Measurements from ENCODE around the gene FRMD5. TPM values are rescaled to one million over a fixed set of nuclear protein-coding genes. Genes with fewer than 3 reads are reported as not detected.

The FRMD5 gene
- total RNA-seq, 1 experiment from 2014 or later, result 6.5 TPM

DNA sequence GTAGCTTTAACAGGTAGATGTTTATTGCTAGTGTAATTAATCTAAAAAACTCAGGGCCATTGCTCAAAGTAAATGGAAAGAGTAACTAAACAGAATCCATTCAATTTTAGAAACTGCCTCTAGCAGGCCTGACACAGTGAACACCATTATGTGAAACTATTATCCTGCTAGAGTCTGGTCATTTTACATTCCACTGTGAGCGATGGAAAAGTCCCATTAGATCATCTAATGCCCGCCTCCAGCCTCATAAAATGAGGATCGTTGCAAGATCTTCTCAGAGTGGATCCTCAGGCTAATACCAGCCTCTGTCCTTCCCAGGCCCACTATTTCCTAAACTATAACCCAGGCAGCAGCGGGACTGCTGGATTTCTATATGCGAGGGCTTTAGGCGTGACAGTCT is 260.6 kb downstream of the FRMD5 start:
- no peaks in the 10 kb centered on the region for H3K9me2 ChIP-seq (ENCODE audit: insufficient read depth)
- H3K36me3 ChIP-seq (ENCODE audit: low read depth), result no peaks in the 10 kb centered on the region
- TF ChIP-seq, protein P1, sequence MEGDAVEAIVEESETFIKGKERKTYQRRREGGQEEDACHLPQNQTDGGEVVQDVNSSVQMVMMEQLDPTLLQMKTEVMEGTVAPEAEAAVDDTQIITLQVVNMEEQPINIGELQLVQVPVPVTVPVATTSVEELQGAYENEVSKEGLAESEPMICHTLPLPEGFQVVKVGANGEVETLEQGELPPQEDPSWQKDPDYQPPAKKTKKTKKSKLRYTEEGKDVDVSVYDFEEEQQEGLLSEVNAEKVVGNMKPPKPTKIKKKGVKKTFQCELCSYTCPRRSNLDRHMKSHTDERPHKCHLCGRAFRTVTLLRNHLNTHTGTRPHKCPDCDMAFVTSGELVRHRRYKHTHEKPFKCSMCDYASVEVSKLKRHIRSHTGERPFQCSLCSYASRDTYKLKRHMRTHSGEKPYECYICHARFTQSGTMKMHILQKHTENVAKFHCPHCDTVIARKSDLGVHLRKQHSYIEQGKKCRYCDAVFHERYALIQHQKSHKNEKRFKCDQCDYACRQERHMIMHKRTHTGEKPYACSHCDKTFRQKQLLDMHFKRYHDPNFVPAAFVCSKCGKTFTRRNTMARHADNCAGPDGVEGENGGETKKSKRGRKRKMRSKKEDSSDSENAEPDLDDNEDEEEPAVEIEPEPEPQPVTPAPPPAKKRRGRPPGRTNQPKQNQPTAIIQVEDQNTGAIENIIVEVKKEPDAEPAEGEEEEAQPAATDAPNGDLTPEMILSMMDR (conservative IDR thresholded peaks at IDR 0.05), result no peak
- no peak for TF ChIP-seq EZH2 (IDR thresholded peaks at IDR 0.05; ENCODE audit: low read depth)
- BruUV-seq (replicated peaks), result no TSS peak
- CTCF ChIA-PET, result no interaction called here
- intact Hi-C loops (cut with micrococcal nuclease; ENCODE audit: unreplicated experiment), result no loop called here
- H2AFZ ChIP-seq, result no peak overlapping the region
- H3K27me3 ChIP-seq (ENCODE audit: insufficient read depth, low read depth), result no peaks in the 10 kb centered on the region
- H3F3A ChIP-seq (ENCODE audit: insufficient read depth, low read depth), result no peaks in the 10 kb centered on the region
- H3K4me3 ChIP-seq, result no peak overlapping the region
- H3K27ac ChIP-seq, result no peak overlapping the region
- H3K4me1 ChIP-seq (replicated peaks; ENCODE audit: insufficient read depth), result peaks cover 7% of the 10 kb centered on the region; the same call in 1 of the 2 replicates
- H3K79me2 ChIP-seq (ENCODE audit: low read depth), result no peaks in the 10 kb centered on the region
- H3K4me2 ChIP-seq, result no peak overlapping the region
- POLR2A ChIA-PET (ENCODE audit: unreplicated experiment), result interaction anchor here (0.8 kb wide), 1 partner anchor 493 kb away, joined by 6 read pairs; no protein-coding TSS in a partner anchor
- DNase-seq, result no peak
- H4K20me1 ChIP-seq (ENCODE audit: insufficient read depth), result no peaks in the 10 kb centered on the region
- no peaks in the 10 kb centered on the region for H3K9me3 ChIP-seq (ENCODE audit: insufficient read depth, low read depth)

DNA sequence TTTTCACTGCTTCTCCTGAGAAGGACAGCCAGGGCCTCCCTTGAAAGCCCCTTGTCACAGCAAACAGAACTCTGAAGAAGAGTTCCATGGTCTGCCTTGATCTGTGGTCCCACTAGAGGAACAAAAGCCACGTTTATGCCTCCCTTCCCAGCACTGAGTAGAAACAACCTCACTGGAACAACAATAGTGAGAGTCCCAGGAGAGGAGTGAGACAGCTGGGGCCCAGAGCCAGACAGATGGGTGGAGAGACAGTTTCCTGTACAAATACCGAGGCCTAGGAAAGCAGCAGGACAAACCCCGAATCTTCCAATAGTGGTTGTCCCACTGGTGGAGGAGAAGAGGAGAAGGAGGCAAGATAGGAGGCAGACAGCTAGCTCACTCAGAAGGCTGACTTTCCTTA is 262.2 kb downstream of the FRMD5 start:
- H3K4me1 ChIP-seq (replicated peaks; ENCODE audit: insufficient read depth), result peaks cover 7% of the 10 kb centered on the region; the same call in 1 of the 2 replicates
- H3K79me2 ChIP-seq (ENCODE audit: low read depth), result no peaks in the 10 kb centered on the region
- no peaks in the 10 kb centered on the region for H3K9me3 ChIP-seq (ENCODE audit: insufficient read depth, low read depth)
- H3K4me3 ChIP-seq, result no peak overlapping the region
- CTCF ChIA-PET, result no interaction called here
- H4K20me1 ChIP-seq (ENCODE audit: insufficient read depth), result no peaks in the 10 kb centered on the region
- DNase-seq, result no peak
- H3F3A ChIP-seq (ENCODE audit: insufficient read depth, low read depth), result no peaks in the 10 kb centered on the region
- no peak overlapping the region for H3K4me2 ChIP-seq
- BruUV-seq (replicated peaks), result no TSS peak
- TF ChIP-seq, protein P1 (conservative IDR thresholded peaks at IDR 0.05), result no peak
- TF ChIP-seq EZH2 (IDR thresholded peaks at IDR 0.05; ENCODE audit: low read depth), result no peak
- intact Hi-C loops (cut with micrococcal nuclease; ENCODE audit: unreplicated experiment), result no loop called here
- H3K27ac ChIP-seq, result no peak overlapping the region
- H3K9me2 ChIP-seq (ENCODE audit: insufficient read depth), result no peaks in the 10 kb centered on the region
- no peak overlapping the region for H2AFZ ChIP-seq
- H3K36me3 ChIP-seq (ENCODE audit: low read depth), result no peaks in the 10 kb centered on the region
- POLR2A ChIA-PET (ENCODE audit: unreplicated experiment), result no interaction called here
- H3K27me3 ChIP-seq (ENCODE audit: insufficient read depth, low read depth), result no peaks in the 10 kb centered on the region

DNA sequence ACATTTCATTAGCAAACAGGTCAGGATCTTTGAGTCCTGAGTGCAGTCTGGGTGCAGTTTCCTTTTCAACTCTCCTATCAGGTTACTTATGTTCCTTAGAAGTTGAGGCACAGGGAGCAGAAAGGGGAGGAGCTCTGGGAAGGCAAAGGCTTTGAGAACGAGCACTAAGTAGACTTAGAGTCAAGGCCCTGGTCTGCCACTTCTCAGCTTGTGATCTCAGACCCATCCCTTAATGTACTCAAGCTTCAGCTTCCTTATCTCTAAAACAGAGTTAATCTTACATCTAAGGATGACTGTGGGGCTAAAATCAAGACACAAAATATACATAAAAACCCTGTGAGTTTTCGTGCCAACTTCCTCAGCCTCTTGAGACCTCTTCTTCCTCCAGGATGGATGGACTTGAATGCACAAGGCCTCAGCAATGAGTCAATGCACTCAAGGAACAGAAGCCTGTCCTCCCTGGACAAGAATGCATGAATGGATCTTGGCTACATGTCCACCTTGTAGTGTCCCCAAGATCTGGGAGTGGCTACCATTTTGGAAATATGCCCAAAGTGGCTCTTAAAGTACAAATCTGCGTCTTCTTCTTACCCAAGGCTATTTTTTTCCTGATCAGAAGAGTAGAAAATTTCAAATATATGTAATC is 263.2 kb downstream of the FRMD5 start:
- Histone ChIP-seq H4K20me1 (ENCODE audit: insufficient read depth) (no peaks in the 10 kb centered on the region), H3K4me3 (no peak overlapping the region), H3K79me2 (ENCODE audit: low read depth) (no peaks in the 10 kb centered on the region), H3K36me3 (ENCODE audit: low read depth) (no peaks in the 10 kb centered on the region), H3K9me3 (ENCODE audit: insufficient read depth, low read depth) (no peaks in the 10 kb centered on the region), H3K4me2 (no peak overlapping the region), H3K9me2 (ENCODE audit: insufficient read depth) (no peaks in the 10 kb centered on the region), H2AFZ (no peak overlapping the region), H3K27me3 (ENCODE audit: insufficient read depth, low read depth) (no peaks in the 10 kb centered on the region), H3K27ac (no peak overlapping the region), H3K4me1 (replicated peaks; ENCODE audit: insufficient read depth) (peaks cover 7% of the 10 kb centered on the region; the same call in 1 of the 2 replicates), H3F3A (ENCODE audit: insufficient read depth, low read depth) (no peaks in the 10 kb centered on the region)
- no peak for DNase-seq
- no peak for TF ChIP-seq EZH2 (IDR thresholded peaks at IDR 0.05; ENCODE audit: low read depth)
- TF ChIP-seq, protein P1 (conservative IDR thresholded peaks at IDR 0.05), result no peak
- intact Hi-C loops (cut with micrococcal nuclease; ENCODE audit: unreplicated experiment), result no loop called here
- CTCF ChIA-PET, result no interaction called here
- no TSS peak for BruUV-seq (replicated peaks)
- POLR2A ChIA-PET (ENCODE audit: unreplicated experiment), result no interaction called here
